PC-9 (cell line): Measurements from ENCODE around the gene SUGP2. TPM values are rescaled to one million over a fixed set of nuclear protein-coding genes. Genes with fewer than 3 reads are reported as not detected.

Source experiments
- BruUV-seq: library from RNA; stranded (reverse); fragments of 400-500 nt; replicated peaks from 2 replicates; lab custom pipeline; 2021; lab: Mats Ljungman, UMichigan
- CTCF ChIA-PET: fragments of 300-600 bp; sonication (Branson Sonifier 250); formaldehyde crosslinking; loops from one replicate; lab custom pipeline; 2022; ENCODE audit warnings: antibody characterized with exemption; lab: Charles Lee
- POLR2A ChIA-PET: fragments of 300-600 bp; sonication (Branson Sonifier 250); formaldehyde crosslinking; loops from one replicate; lab custom pipeline; 2022; ENCODE audit warnings: antibody characterized with exemption; ENCODE audit not compliant: unreplicated experiment; lab: Charles Lee
- DNase-seq, 2 experiments: peaks; one replicate each; pipeline versions ENCODE4 v3.0.0 to v3.0.0-alpha.2; 2015 to 2022; ENCODE audit warnings: mixed read lengths in 1 of 2
- H2AFZ ChIP-seq: fragments of 200-600 bp; sonication (generic); 2 replicates; pipeline ENCODE4 v1.8.1; 2017; ENCODE audit warnings: antibody characterized with exemption
- H3F3A ChIP-seq: fragments of 200-600 bp; sonication (generic); 2 replicates; pipeline ENCODE4 v1.8.1; 2017; ENCODE audit warnings: antibody characterized with exemption, mild to moderate bottlenecking, low read depth; ENCODE audit not compliant: insufficient read depth
- H3K27ac ChIP-seq: fragments of 200-600 bp; sonication (generic); 2 replicates; pipeline ENCODE4 v1.6.1; 2016; ENCODE audit warnings: mixed run types
- H3K27me3 ChIP-seq: fragments of 200-600 bp; sonication (generic); 2 replicates; pipeline ENCODE4 v1.6.1; 2016; ENCODE audit warnings: low read depth, mixed run types; ENCODE audit not compliant: insufficient read depth
- H3K36me3 ChIP-seq: fragments of 200-600 bp; sonication (generic); 2 replicates; pipeline ENCODE4 v1.6.1; 2016; ENCODE audit warnings: low read depth, mixed run types
- H3K4me1 ChIP-seq: fragments of 200-600 bp; sonication (generic); replicated peaks from 2 replicates; pipeline ENCODE4 v1.6.1; 2016; ENCODE audit warnings: mixed run types; ENCODE audit not compliant: insufficient read depth
- H3K4me2 ChIP-seq: fragments of 200-600 bp; sonication (generic); 2 replicates; pipeline ENCODE4 v1.6.1; 2017; ENCODE audit warnings: mixed run types
- H3K4me3 ChIP-seq: fragments of 200-600 bp; sonication (generic); 2 replicates; pipeline ENCODE4 v1.6.1; 2016; ENCODE audit warnings: mixed run types
- H3K79me2 ChIP-seq: fragments of 200-600 bp; sonication (generic); 2 replicates; pipeline ENCODE4 v1.6.1; 2017; ENCODE audit warnings: low read depth, mixed run types
- H3K9me2 ChIP-seq: fragments of 200-600 bp; sonication (generic); 2 replicates; pipeline ENCODE4 v1.8.1; 2017; ENCODE audit warnings: mild to moderate bottlenecking; ENCODE audit not compliant: insufficient read depth
- H3K9me3 ChIP-seq: fragments of 200-600 bp; sonication (generic); 2 replicates; pipeline ENCODE4 v1.8.1; 2016; ENCODE audit warnings: low read depth; ENCODE audit not compliant: insufficient read depth
- H4K20me1 ChIP-seq: fragments of 200-600 bp; sonication (generic); 2 replicates; pipeline ENCODE4 v1.8.1; 2017; ENCODE audit not compliant: insufficient read depth
- CTCF ChIP-seq: fragments of 200-600 bp; sonication (generic); conservative IDR thresholded peaks from 2 replicates; pipeline ENCODE4 v1.6.1; 2017; ENCODE audit warnings: mixed run types, antibody characterized with exemption, mild to moderate bottlenecking, moderate library complexity
- EZH2 ChIP-seq: fragments of 200-600 bp; sonication (generic); IDR thresholded peaks from 2 replicates; pipeline ENCODE4 v1.8.0; 2017; ENCODE audit warnings: antibody characterized with exemption, low read depth
- intact Hi-C: fragments of 100-400 bp; cut with micrococcal nuclease; formaldehyde crosslinking; loops from one replicate; pipeline ENCODE4 v1.10.0; 2022; ENCODE audit not compliant: unreplicated experiment
- total RNA-seq: library from RNA; stranded (reverse); gene quantifications from 2 replicates; pipeline ENCODE4 v1.2.3, GENCODE V29; 2021

SUGP2 gene
- total RNA-seq, 1 experiment from 2014 or later, result 73.1 TPM

- Histone ChIP-seq H4K20me1 (peaks cover 47% of the 10 kb centered on the region), H3K4me2 (no peak overlapping the region), H3K4me3 (no peak overlapping the region), H3K9me2 (no peaks in the 10 kb centered on the region), H3K27me3 (no peaks in the 10 kb centered on the region), H3F3A (peaks cover 14% of the 10 kb centered on the region; the same call in 1 of the 2 replicates), H3K79me2 (peaks cover 32% of the 10 kb centered on the region), H3K27ac (no peak overlapping the region), H3K9me3 (no peaks in the 10 kb centered on the region), H2AFZ (no peak overlapping the region), H3K4me1 (no peaks in the 10 kb centered on the region), H3K36me3 (peaks cover 29% of the 10 kb centered on the region)
- intact Hi-C loops, result no loop called here
- BruUV-seq, result no TSS peak
- DNase-seq, result no peak
- no peak for TF ChIP-seq CTCF
- TF ChIP-seq EZH2, result no peak
- POLR2A ChIA-PET, result no interaction called here
- CTCF ChIA-PET, result no interaction called here
These were observed 10.8 kb downstream of the SUGP2 start for GRCh38 chr19:19022380-19022961.

- peaks cover 39% of the 10 kb centered on the region for H3K36me3 ChIP-seq
- H3K4me3 ChIP-seq, result no peak overlapping the region
- H2AFZ ChIP-seq, result no peak overlapping the region
- no peak for TF ChIP-seq CTCF
- H3K4me2 ChIP-seq, result no peak overlapping the region
- POLR2A ChIA-PET, result no interaction called here
- H3K9me2 ChIP-seq, result no peaks in the 10 kb centered on the region
- intact Hi-C loops, result no loop called here
- CTCF ChIA-PET, result no interaction called here
- peaks cover 48% of the 10 kb centered on the region for H4K20me1 ChIP-seq
- DNase-seq, result no peak
- peaks cover 13% of the 10 kb centered on the region; the same call in 1 of the 2 replicates for H3F3A ChIP-seq
- H3K27me3 ChIP-seq, result no peaks in the 10 kb centered on the region
- H3K79me2 ChIP-seq, result peaks cover 32% of the 10 kb centered on the region
- no peaks in the 10 kb centered on the region for H3K9me3 ChIP-seq
- BruUV-seq, result no TSS peak
- H3K4me1 ChIP-seq, result no peaks in the 10 kb centered on the region
- H3K27ac ChIP-seq, result no peak overlapping the region
These were observed 12.2 kb downstream of the SUGP2 start for GRCh38 chr19:19021115-19021514.

GRCh38 chr19:19010551-19010950, 22.8 kb downstream of the SUGP2 start:
- Histone ChIP-seq H3K79me2 (no peaks in the 10 kb centered on the region), H3K4me2 (no peak overlapping the region), H3F3A (peaks cover 15% of the 10 kb centered on the region; the same call in 1 of the 2 replicates), H3K36me3 (peaks cover 26% of the 10 kb centered on the region; the same call in 1 of the 2 replicates), H3K4me3 (no peak overlapping the region), H3K9me2 (no peaks in the 10 kb centered on the region), H3K27me3 (no peaks in the 10 kb centered on the region), H4K20me1 (peaks cover 15% of the 10 kb centered on the region), H3K9me3 (no peaks in the 10 kb centered on the region), H3K27ac (no peak overlapping the region), H3K4me1 (no peaks in the 10 kb centered on the region), H2AFZ (no peak overlapping the region)
- ChIA-PET POLR2A (no interaction called here), CTCF (no interaction called here)
- intact Hi-C loops, result no loop called here
- no TSS peak for BruUV-seq
- TF ChIP-seq CTCF (no peak), EZH2 (no peak)
- no peak for DNase-seq
